H1 (cell line): ENCODE results near the gene PARD3. TPM values are rescaled to one million over a fixed set of nuclear protein-coding genes. Genes with fewer than 3 reads are reported as not detected.

Source experiments
- CTCF ChIA-PET: fragments of 300-600 bp; sonication (Branson Sonifier 250); formaldehyde crosslinking; loops from one replicate; lab custom pipeline; 2021; ENCODE audit not compliant: partially characterized antibody; lab: Charles Lee
- POLR2A ChIA-PET: fragments of 300-600 bp; sonication (Branson Sonifier 250); formaldehyde crosslinking; loops from one replicate; lab custom pipeline; 2021; ENCODE audit warnings: inconsistent platforms; ENCODE audit not compliant: partially characterized antibody; lab: Charles Lee
- DNase-seq, 2 experiments: peaks; one replicate each; pipeline versions ENCODE4 v3.0.0 to v3.0.0-alpha.2; 2010 to 2022; ENCODE audit warnings: low spot score in 2 of 2, low read depth in 1 of 2, mixed read lengths in 1 of 2
- FAIRE-seq: peaks from 2 replicates; lab custom pipeline; 2011; peaks lifted over from hg19 to GRCh38; lab: Jason Lieb, UNC
- H2AFZ ChIP-seq: 2 replicates; pipeline ENCODE4 v1.8.1; 2012; ENCODE audit warnings: low read length, inconsistent platforms
- H2AK5ac ChIP-seq: 2 replicates; pipeline ENCODE4 v1.6.1; 2013; ENCODE audit warnings: low read depth, low read length
- H2BK120ac ChIP-seq: replicated peaks from 2 replicates; pipeline ENCODE3; 2013; ENCODE audit warnings: low read depth, low read length, inconsistent platforms
- H2BK12ac ChIP-seq: 2 replicates; pipeline ENCODE4 v1.6.1; 2013; ENCODE audit warnings: low read depth, low read length
- H2BK15ac ChIP-seq: 2 replicates; pipeline ENCODE4 v1.6.1; 2013; ENCODE audit warnings: low read length
- H2BK20ac ChIP-seq: 2 replicates; pipeline ENCODE4 v1.6.1; 2013; ENCODE audit warnings: low read length
- H2BK5ac ChIP-seq: 2 replicates; pipeline ENCODE4 v1.6.1; 2013; ENCODE audit warnings: low read depth, low read length
- H3K14ac ChIP-seq: 2 replicates; pipeline ENCODE4 v1.6.1; 2013; ENCODE audit warnings: inconsistent platforms; ENCODE audit not compliant: insufficient read length
- H3K18ac ChIP-seq: 2 replicates; pipeline ENCODE4 v1.6.1; 2013; ENCODE audit warnings: low read length; ENCODE audit errors: extremely low read depth
- H3K23ac ChIP-seq: 2 replicates; pipeline ENCODE4 v1.6.1; 2013; ENCODE audit warnings: inconsistent platforms; ENCODE audit not compliant: insufficient read length
- H3K23me2 ChIP-seq: 2 replicates; pipeline ENCODE4 v1.6.1; 2013; ENCODE audit warnings: low read depth, low read length
- H3K27ac ChIP-seq: 2 replicates; pipeline ENCODE4 v1.6.1; 2011; ENCODE audit warnings: low read depth, low read length, inconsistent platforms
- H3K27me3 ChIP-seq, 4 experiments: replicated peaks in 1 of 4; 1 replicate in 1 of 4; 2 replicates in 3 of 4; pipeline versions ENCODE4 v1.6.1 to v1.8.1; 2011 to 2013; ENCODE audit warnings: low read length in 3 of 4, mild to moderate bottlenecking in 3 of 4, inconsistent platforms in 2 of 4, mixed read lengths in 2 of 4, moderate library complexity in 1 of 4; ENCODE audit not compliant: control insufficient read depth in 3 of 4, insufficient read depth in 3 of 4; ENCODE audit errors: extremely low read depth in 1 of 4
- H3K36me3 ChIP-seq, 4 experiments: 2 replicates each; pipeline versions ENCODE4 v1.6.1 to v1.8.1; 2011 to 2013; ENCODE audit warnings: mild to moderate bottlenecking in 4 of 4, low read length in 3 of 4, moderate library complexity in 2 of 4, control low read depth in 1 of 4, inconsistent platforms in 1 of 4; ENCODE audit not compliant: insufficient read depth in 4 of 4, control insufficient read depth in 2 of 4
- H3K4ac ChIP-seq: replicated peaks from 2 replicates; pipeline ENCODE3; 2013; ENCODE audit warnings: low read length, low read depth, mixed read lengths, inconsistent platforms; ENCODE audit not compliant: insufficient read length
- H3K4me1 ChIP-seq, 4 experiments: replicated peaks in 1 of 4; 1 replicate in 1 of 4; 2 replicates in 3 of 4; pipeline versions ENCODE4 v1.6.1 to v1.8.1; 2011 to 2013; ENCODE audit warnings: low read length in 3 of 4, inconsistent platforms in 2 of 4, mixed read lengths in 1 of 4; ENCODE audit not compliant: insufficient read depth in 4 of 4, control insufficient read depth in 3 of 4
- H3K4me2 ChIP-seq, 2 experiments: 2 replicates each; pipeline versions ENCODE4 v1.6.1 to v1.8.1; 2011 to 2013; ENCODE audit warnings: low read depth in 2 of 2, low read length in 2 of 2, control low read depth in 1 of 2, inconsistent platforms in 1 of 2, mild to moderate bottlenecking in 1 of 2; ENCODE audit not compliant: insufficient read depth in 1 of 2
- H3K4me3 ChIP-seq, 4 experiments: fragments of 200-600, 300-600 bp in 1 of 4; sonication (generic), shearing (Covaris generic), sonication (Bioruptor Twin) in 1 of 4; 2 replicates each; pipeline versions ENCODE4 v1.5.1 to v1.8.1; 2011 to 2016; ENCODE audit warnings: low read length in 4 of 4, low read depth in 3 of 4, control low read depth in 2 of 4, inconsistent platforms in 2 of 4, mild to moderate bottlenecking in 2 of 4, mixed read lengths in 1 of 4, moderate library complexity in 1 of 4; ENCODE audit not compliant: insufficient read depth in 2 of 4; ENCODE audit errors: extremely low read depth in 1 of 4
- H3K56ac ChIP-seq: replicated peaks from 2 replicates; pipeline ENCODE3; 2013; ENCODE audit warnings: low read depth, mild to moderate bottlenecking, mixed read lengths, low read length, inconsistent platforms; ENCODE audit not compliant: insufficient read length
- H3K79me1 ChIP-seq: 2 replicates; pipeline ENCODE4 v1.6.1; 2013; ENCODE audit warnings: low read depth, low read length, control low read depth
- H3K79me2 ChIP-seq, 2 experiments: 2 replicates each; pipeline versions ENCODE4 v1.6.1 to v1.8.1; 2012 to 2013; ENCODE audit warnings: low read length in 2 of 2, mild to moderate bottlenecking in 2 of 2, inconsistent platforms in 1 of 2; ENCODE audit not compliant: insufficient read depth in 2 of 2, control insufficient read depth in 1 of 2
- H3K9ac ChIP-seq, 4 experiments: replicated peaks in 1 of 4; 1 replicate in 1 of 4; 2 replicates in 3 of 4; pipeline versions ENCODE4 v1.6.1 to v1.8.1; 2011 to 2013; ENCODE audit warnings: low read depth in 3 of 4, low read length in 3 of 4, control low read depth in 2 of 4, mild to moderate bottlenecking in 2 of 4, moderate library complexity in 2 of 4, inconsistent platforms in 1 of 4; ENCODE audit errors: extremely low read depth in 1 of 4
- H3K9me3 ChIP-seq, 2 experiments: 2 replicates each; pipeline versions ENCODE4 v1.6.1 to v1.8.1; 2012 to 2013; ENCODE audit warnings: mild to moderate bottlenecking in 2 of 2, moderate library complexity in 2 of 2, control low read depth in 1 of 2, inconsistent platforms in 1 of 2, low read depth in 1 of 2, low read length in 1 of 2, mixed read lengths in 1 of 2; ENCODE audit not compliant: insufficient read depth in 2 of 2
- H4K20me1 ChIP-seq, 2 experiments: replicated peaks in 1 of 2; 2 replicates each; pipeline versions ENCODE3 to v1.8.1; 2011 to 2013; ENCODE audit warnings: inconsistent platforms in 2 of 2, low read length in 2 of 2, mild to moderate bottlenecking in 1 of 2; ENCODE audit not compliant: insufficient read depth in 2 of 2, control insufficient read depth in 1 of 2
- H4K5ac ChIP-seq: 2 replicates; pipeline ENCODE4 v1.6.1; 2013; ENCODE audit warnings: low read length, low read depth, mixed read lengths, inconsistent platforms; ENCODE audit not compliant: insufficient read length
- H4K8ac ChIP-seq: 2 replicates; pipeline ENCODE4 v1.8.0; 2013; ENCODE audit warnings: mild to moderate bottlenecking, moderate library complexity, low read length, inconsistent platforms; ENCODE audit not compliant: insufficient read depth; ENCODE audit errors: extremely low read depth
- H4K91ac ChIP-seq: replicated peaks from 2 replicates; pipeline ENCODE3; 2013; ENCODE audit warnings: low read length, mixed read lengths, inconsistent platforms; ENCODE audit not compliant: insufficient read length
- SP2 ChIP-seq: IDR thresholded peaks from 2 replicates; pipeline ENCODE4 v1.6.1; 2012; ENCODE audit warnings: mild to moderate bottlenecking, low read length, inconsistent platforms
- TAF1 ChIP-seq: IDR thresholded peaks from 2 replicates; pipeline ENCODE4 v1.6.1; 2011; ENCODE audit warnings: mild to moderate bottlenecking, low read depth, low read length
- WGBS, 2 experiments: shearing (Covaris generic) in 1 of 2; methylation state at CpG; one replicate each; pipeline versions ENCODE4 v1.1.6 to v1.1.7; 2013 to 2015; ENCODE audit warnings: low lambda C conversion rate in 2 of 2, mixed read lengths in 2 of 2, inconsistent platforms in 1 of 2, low coverage in 1 of 2, missing lambda C conversion rate in 1 of 2; ENCODE audit not compliant: insufficient replicate concordance in 2 of 2, insufficient coverage in 1 of 2, insufficient read length in 1 of 2; ENCODE audit errors: extremely low coverage in 1 of 2, missing lambda C conversion rate in 1 of 2; 5-methylcytosine and 5-hydroxymethylcytosine counted together
- polyA plus RNA-seq, 7 experiments: library from polyadenylated mRNA; depleted of rRNA in 3 of 7; stranded (reverse) in 5 of 7; unstranded in 2 of 7; fragments of >200 nt in 5 of 7; fragments of 200-250 nt in 2 of 7; gene quantifications; 1 replicate in 5 of 7; 2 replicates in 1 of 7; 4 replicates in 1 of 7; pipeline versions ENCODE4 v1.2.1 to v1.2.3, GENCODE V29; 2011 to 2013; ENCODE audit warnings: missing spikeins in 2 of 7, mixed read lengths in 2 of 7
- total RNA-seq: library from RNA; stranded (reverse); fragmentation: NEBNext Ultra II Directional; extraction: Animal tissue kit (Norgen Biotek cat#: 25700); gene quantifications from 2 replicates; pipeline ENCODE4 v1.2.1, GENCODE V29; 2021

PARD3 gene
- total and polyA plus RNA-seq, 2 of the 8 experiments (the other 6 are each of a cell fraction or from before 2014, with no cell fraction given), result 19.7 to 49.1 TPM

GRCh38 chr10:34340934-34341333 is 474.2 kb downstream of the PARD3 start:
- Histone ChIP-seq H3K9ac (no peak overlapping the region), H3K4me2 (no peak overlapping the region), H3K27ac (no peak overlapping the region), H4K8ac (no peak overlapping the region), H3K79me1 (no peaks in the 10 kb centered on the region), H3K23ac (no peak overlapping the region), H3K4me1 (no peaks in the 10 kb centered on the region), H4K20me1 (no peaks in the 10 kb centered on the region), H2BK12ac (no peak overlapping the region), H2BK5ac (no peak overlapping the region), H4K91ac (no peak overlapping the region), H3K14ac (no peak overlapping the region), H3K36me3 (0 out of 8 replicates have a peak, but pooled peaks cover 0 to 3% (median 0%) of the 10 kb centered on the region in 4 experiments), H2AK5ac (no peak overlapping the region), H3K4me3 (no peak overlapping the region), H4K5ac (no peak overlapping the region), H2BK20ac (no peak overlapping the region), H2BK120ac (no peak overlapping the region), H3K9me3 (no peaks in the 10 kb centered on the region), H3K56ac (no peak overlapping the region), H3K4ac (no peak overlapping the region), H3K18ac (no peak overlapping the region), H3K79me2 (no peaks in the 10 kb centered on the region), H3K23me2 (no peaks in the 10 kb centered on the region), H3K27me3 (no peaks in the 10 kb centered on the region), H2AFZ (no peak overlapping the region), H2BK15ac (no peak overlapping the region)
- TF ChIP-seq TAF1 (no peak), SP2 (no peak)
- ChIA-PET POLR2A (no interaction called here), CTCF (interaction anchor here (0.8 to 1.2 kb wide), 2 partner anchors 13 to 35 kb away, joined by 3 read pairs; no protein-coding TSS in a partner anchor)
- WGBS, 2 experiments, result 95% methylated on average over 1 of the region's 1 CpG; no CpG with 5 or more reads in 1 of the 2 experiments
- no peak for DNase-seq
- no peak for FAIRE-seq
